GM04504 (cell line): ENCODE data around the gene DOP1B.
"Not testable (repeated sequence)": the region's sequence is repeated elsewhere in the genome, so short reads cannot be mapped to it uniquely, and the experiment has no call there.

Experiments
- DNase-seq: peaks from one replicate; pipeline ENCODE4 v3.0.0-alpha.2; 2012; ENCODE audit warnings: low read depth

The DOP1B gene

DNA sequence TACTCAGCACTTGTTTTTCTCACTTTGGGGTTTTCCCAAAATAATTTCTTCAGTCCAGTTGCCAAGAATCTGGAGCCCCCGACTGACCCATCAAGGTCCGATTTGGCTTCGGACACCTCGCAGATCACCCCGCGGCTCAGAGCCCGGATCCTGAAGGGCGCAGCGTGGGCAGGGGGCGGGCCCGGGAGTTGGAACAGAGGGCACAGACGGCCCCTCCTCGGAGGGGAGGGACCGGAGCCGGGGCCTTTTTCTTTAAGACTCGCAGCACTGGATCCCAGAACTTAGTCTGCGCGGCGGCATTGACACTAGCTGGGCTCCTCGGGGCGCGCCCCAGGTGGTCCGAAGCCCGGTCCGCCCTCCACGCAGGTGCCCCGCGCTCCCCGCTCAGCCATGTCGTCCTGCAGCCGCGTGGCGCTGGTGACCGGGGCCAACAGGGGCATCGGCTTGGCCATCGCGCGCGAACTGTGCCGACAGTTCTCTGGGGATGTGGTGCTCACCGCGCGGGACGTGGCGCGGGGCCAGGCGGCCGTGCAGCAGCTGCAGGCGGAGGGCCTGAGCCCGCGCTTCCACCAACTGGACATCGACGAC is 21.7 kb upstream of the DOP1B start, which contains the start of gene CBR3:
CBR3 (plus strand) TSS at position 277 of the 588 bp plus-strand sequence; CDS start at position 391, 114 bp downstream.
- DNase-seq: no peak

DNA sequence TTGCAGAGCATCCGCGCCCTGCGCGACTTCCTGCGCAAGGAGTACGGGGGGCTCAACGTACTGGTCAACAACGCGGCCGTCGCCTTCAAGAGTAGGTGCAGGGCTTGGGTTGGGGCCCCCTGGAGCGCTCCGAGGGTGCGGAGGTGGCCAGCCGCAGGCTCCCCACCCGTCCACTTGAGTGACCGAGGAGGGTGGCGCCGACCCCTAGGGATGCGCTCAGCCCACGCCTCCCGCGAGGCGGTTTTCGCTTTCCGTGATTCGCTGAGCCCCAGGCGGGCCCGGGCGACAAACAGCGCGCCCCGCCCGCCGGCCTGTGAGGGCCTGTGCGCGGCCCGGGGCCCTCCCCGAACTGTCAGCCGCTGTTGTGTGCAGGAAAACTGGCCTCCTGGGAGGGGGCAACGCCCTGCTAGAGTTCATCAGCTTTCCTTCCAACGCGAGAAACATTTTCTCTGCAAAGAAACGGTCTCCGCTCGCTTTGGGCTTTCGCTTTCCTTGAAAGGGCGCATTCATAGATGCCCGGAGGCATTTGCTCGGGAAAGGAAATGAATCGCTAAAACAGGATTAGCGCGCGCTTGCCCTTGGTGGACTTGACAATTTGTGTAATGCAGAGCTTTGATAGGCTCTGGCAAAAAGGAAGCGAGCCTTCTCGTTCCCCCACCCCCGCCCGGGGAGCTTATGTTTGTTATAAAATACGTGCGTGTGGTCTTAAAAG is 21.1 kb upstream of the DOP1B start:
- DNase-seq: peak; percentile 52

DNA sequence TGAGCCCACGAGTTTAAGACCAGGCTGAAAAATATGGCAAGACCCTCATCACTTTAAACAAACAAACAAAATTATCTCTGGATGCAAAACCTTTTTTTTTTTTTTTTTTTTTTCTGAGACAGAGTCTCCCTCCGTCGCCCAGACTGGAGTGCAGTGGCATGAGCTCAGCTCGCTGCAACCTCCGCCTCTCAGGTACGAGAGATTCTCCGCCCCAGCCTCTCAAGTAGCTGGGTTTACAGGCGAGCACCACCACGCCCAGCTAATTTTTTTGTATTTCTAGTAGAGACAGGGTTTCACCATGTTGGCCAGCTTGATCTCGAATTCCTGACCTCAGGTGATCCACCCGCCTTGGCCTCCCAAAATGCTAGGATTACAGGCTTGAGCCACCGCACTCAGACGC is 16.8 kb upstream of the DOP1B start:
- not testable (repeated sequence) for DNase-seq

DNA sequence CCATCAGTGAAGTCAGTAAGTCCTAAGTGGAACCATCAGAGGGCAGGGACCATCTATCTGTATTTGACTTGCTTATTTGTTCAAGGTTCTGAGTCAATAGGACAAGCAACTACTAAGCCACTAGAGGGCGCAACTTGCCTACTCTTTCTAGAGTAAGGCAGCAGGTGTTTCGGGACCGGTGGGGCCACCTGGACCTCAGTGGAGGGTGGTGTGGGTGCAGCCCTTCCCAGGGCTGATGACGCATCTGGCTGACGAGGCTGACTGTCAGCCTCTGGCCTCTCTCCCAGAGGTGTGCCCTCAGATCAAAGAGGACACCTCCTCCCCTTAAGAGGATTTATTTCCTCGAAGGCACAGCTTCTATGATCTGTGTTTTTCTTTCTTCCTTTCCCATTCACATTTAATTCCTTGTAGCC is 15.1 kb upstream of the DOP1B start:
- peak; percentile 56 for DNase-seq

DNA sequence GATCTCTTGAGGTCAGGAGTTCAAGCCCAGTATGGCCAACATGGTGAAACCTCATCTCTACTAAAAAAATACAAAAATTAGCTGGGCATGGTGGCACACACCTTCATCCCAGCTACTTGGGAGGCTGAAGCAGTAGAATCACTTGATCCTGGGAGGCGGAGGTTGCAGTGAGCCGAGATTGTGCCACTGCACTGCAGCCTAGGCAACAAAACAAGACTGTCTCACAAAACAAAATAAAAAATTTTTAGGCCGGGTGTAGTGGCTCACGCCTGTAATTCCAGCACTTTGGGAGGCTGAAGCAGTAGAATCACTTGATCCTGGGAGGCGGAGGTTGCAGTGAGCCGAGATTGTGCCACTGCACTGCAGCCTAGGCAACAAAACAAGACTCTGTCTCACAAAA is 12.4 kb upstream of the DOP1B start:
- DNase-seq: not testable (repeated sequence)

DNA sequence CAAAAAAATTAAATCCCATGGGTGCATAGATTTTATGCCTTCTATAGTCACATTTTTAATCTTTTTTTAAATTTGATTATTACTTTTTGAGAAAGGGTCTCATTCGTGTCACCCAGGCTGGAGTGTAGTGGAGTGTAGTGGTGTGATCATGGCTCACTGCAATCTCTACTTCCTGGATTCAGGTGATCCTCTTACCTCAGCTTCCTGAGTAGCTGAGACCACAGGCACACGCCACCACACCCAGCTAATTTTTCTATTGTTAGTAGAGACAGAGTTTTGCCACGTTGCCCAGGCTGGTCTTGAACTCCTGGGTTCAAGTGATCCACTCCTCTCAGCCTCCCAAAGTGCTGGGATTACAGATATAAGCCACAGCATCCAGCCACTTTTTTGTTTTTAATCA is 11.4 kb upstream of the DOP1B start:
- no peak for DNase-seq

DNA sequence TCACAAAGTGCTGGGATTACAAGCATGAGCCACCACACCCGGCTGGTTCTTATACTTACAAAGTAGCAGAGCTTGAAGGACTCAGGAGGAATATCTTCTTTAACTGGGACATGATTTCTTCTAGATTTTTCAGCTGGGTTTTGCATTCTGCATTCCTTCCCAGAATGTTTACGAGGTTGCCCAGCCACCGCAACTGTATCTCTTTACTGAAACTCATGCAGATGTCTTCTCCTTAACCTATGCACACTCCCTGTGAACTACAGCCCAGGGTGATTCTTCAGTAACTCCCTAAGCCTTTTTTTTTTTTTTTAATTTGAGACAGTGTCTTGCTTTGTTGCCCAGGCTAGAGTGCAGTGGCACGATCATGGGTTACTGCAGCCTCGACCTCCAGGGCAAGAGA is 8.7 kb upstream of the DOP1B start:
- no peak for DNase-seq

DNA sequence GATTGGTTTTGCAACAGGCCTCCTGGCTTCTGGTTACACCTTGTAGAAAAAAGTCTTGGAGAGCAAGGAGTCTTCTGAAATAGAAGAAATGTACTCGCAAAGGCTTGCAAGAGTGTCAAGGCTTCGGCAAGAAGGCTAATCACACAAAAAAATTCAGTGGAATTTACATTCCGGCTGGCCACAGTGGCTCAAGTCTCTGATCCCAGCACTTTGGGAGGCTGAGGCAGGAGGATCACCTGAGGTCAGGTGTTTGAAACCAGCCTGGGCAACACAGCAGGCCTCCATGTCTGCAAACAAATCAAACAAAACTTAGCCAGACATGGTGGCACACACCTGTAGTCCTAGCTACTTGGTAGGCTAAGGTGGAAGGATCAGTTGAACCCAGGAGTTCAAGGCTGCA is 7.7 kb upstream of the DOP1B start:
- no peak for DNase-seq

DNA sequence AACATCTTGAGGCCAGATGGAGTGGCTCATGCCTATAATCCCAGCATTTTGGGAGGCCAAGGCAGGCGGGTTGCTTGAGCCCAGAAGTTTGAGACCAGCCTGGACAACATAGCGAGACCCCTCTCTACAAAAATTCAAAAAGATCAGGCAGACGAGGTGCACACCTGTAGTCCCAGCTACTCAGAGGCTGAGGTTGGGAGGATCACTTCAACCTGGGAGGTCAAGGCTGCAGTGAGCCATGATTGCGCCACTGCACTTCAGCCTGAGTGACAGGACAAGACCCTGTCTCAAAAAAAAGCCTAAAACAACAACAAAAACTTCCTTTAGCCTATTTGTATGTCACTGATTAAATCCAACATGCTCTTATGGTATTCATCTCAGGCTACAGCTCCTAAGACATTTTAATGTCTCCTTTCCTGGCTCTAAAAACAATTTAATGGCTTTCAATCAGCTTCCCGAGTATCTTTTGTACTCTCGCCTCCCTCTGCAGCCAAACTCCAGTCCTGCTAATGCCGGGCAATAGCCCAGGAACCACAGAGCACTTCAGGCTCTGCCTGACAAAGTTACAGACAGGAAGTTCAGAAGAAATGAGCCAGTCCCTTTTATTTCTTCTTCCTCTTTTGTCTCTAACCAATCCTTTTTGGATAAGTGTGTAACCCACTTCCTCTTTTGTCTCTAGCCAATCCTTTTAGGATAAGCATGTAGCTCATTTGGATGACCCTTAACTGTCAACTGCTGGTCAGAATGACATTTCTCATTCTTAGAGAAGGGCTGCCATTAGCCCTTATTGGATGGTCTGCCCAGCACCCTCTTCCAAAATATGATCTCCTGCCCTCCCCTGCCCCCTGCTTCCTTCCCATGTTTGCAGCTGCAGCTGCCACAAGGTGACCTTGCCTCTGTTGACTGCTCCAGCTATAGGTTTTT is 6.6 kb upstream of the DOP1B start:
- peak; percentile 44 for DNase-seq

DNA sequence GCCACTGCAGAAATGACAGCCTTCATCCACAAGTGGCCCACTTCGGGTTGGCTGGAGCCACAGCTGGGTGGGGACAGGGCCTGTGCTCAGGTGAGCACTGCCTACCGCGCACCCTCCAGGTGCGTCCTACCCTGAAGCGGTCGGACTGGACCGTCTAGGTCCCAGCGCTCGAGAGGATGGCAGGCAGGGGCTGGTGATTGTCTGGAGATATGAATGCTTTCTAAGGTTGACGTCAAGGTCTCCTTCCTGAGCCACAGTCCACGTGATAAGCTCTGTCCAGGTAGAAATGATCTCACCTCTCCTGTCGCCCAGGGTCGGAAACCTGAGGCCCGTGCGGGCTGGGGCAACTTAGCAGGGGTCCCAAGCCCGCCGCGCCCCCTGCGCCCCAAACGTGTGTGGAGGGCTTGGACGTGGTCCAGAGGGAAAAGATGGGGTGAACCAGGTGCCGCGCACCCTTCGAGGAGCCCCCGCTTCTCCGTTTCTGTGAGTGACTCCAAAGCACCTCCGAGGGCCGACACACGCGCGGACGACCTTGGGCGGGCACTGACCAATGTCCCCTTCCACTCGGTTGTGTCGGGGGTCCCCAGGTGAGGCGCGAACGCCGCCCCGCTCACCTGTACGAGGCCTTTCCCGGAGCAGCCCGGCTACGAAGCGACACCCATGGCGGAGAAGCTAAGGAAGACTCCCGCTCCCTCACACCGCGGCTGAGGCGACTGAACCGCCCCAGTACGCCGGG is 853 bp upstream of the DOP1B start:
- DNase-seq: no peak

DNA sequence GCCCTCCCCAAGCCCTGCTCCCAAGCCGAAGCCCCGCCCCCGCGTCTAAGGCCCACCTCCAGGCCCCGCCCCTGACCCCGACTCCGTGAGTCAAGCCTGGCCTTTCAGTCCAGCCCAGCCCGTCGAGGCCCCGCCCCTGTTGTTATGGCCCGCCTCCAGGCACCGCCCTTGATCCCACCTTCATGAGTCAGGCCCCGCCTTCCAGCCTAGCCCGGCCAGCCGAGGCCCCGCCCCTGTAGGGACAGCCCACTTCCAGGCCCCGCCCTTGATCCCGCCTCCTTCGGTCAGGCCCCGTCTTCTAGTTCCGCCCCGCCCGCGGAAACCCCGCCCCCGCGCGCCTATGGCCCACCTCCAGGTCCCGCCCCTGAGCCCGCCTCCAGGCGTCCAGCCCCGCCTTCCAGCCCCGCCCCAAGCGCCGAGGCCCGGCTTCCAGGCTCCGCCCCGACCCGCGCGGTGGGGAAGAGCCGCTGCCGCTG is 247 bp upstream of the DOP1B start:
- DNase-seq: peak; percentile 97

DNA sequence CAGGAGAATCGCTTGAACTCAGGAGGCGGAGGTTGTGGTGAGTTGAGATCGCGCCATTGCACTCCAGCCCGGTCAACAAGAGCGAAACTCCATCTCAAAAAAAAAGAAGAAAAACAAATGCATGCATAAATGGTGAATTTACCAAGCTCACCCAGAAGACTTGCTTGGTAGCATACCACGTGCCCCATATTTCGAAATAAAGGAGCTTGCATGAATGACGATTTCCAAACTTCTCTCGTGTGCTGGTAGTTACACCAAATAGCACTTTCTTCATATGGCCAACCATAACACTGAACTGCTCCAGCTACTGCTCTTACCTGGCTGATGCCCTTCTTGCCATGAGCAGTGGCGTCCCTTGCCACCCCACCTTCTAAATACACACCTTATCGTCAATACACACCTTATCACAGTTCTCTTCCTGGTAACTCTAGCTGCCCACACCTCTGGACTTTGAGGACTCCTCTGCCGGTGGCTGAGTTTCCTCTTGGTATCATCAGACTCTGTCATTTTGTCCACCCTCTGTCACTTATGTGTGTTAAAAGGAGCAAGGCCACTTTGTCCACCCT is 2.8 kb downstream of the DOP1B start:
- DNase-seq: no peak

DNA sequence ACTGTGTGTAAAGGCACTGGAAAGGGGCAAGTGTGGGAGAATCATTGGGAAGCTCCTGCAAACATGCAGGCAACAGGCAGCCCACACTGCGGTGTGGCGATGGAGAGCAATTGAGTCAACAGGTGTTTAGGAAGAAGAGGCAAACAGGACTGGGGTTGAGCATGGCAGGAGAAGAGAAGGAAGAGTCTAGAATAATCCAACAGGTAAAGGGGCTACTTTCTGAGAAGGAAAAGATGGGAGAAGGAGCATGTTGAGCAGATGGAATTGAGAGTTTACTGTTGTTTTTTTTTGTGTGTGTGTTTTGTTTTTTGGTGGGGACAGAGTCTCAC is 4.2 kb downstream of the DOP1B start:
- DNase-seq: no peak

DNA sequence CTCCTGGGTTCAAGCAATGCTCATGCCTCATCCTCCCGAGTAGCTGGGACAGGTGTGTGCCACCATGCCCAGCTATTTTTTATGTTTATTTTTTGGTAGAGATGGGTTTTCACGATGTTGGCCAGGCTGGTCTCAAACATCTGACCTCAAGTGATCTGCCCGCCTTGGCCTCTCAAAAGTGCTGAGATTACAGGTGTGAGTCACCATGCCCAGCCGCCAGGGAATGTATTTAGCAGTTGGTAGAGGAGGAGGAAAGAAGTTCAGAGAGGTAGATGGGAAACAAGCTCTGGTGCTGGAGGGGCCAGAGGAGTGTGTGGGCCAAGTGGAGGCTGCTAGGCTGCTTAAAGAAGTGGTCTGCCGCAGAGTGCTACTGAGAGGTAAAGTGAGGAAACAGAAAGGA is 6.0 kb downstream of the DOP1B start:
- DNase-seq: no peak

DNA sequence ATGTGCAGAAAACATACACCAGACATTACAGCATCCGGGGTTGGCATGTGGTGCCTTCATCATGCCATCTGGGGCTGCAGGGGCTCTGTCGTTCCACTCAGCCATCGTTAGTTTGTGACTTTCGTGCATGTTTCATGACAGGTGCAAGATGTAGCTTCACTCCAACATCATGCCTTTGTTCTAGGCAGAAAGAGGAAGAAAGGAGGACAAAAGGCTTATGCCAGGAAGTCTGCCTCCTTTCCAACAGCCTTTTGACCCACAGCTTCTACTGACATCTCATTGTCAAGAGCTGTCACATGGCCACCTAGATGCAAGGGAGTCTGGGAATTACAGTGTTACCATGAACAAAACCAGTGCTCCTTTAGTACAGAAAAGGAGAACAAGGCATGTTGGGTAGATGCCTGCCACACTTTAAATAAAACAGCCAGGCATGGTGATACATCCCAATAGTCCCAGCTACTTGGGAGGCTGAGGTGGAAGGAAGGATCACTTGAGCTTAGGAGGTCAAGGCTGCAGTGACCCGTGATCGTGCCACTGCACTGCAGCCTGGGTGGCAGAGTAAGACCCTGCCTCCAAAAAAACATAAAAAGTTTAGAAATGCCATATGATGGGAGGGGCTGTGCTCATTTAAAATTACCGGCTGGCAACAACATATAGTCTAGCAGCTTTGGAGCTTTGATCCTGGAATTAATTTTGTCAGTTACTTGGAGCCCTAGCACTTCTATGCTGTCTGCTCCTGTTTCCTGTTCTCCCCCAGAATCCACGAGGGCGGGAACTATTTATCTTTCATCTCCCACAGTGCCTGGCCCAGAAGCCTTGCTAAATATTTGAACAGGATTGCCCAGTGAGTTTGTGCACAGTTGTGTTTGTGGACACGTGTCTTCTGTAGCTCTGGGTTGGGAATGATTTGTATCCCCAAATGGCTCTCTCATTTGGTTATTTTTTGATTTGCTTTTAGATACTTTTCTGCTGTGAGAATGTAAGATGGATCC is 7.4 kb downstream of the DOP1B start:
- DNase-seq: no peak

DNA sequence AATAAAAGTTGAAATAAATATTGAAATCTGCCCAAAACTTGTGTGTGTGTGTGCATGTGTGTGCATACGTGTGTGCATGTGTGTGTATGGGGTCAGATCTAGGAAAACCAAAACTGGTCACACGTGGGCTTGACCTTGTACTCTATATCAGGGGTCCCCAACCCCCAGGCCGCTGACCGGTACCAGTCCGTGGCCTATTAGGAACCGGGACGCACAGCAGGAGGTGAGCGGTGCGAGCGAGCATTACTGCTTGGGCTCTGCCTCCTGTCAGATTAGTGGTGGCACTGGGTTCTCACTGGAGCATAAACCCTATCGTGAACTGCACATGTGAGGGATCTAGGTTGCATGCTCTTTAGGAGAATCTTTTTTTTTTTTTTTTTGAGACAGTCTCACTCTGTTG is 8.7 kb downstream of the DOP1B start:
- no peak for DNase-seq

DNA sequence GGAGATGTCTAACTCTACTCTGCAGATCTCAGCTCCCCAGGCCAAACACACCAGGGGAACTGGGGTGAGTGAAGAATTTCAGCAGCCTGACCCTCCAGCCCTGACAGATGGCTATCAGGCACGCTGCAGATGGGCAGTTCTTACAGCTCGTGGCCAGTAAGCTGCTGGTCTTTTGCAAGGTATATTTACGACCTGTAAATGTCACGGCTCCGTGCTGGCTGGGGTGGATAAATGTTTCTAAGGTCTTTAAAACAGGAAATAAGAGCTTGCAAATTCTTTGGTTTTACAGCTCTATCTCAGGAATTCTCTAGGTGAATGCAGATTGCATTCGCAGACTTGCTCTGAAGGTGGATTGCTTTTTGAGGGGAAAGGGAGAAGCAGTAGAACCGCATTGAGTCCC is 10.1 kb downstream of the DOP1B start:
- DNase-seq: no peak

DNA sequence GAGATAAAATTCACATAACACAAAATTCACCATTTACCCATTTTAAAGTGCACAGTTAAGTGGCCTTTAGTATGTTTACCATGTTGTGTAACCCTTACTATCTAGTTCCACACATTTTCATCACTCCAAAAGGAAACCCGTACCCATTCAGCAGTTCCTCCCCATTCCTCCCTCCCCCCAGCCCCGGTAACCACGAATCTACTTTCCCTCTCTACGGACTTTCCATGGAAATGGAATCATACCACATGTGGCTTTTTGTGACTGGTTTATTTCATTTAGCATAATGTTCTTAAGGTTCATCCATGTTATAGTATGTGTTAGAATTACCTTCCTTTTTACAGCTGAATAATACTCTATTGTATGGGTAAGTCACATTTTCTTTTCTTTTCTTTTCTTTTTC is 10.9 kb downstream of the DOP1B start:
- DNase-seq: no peak

DNA sequence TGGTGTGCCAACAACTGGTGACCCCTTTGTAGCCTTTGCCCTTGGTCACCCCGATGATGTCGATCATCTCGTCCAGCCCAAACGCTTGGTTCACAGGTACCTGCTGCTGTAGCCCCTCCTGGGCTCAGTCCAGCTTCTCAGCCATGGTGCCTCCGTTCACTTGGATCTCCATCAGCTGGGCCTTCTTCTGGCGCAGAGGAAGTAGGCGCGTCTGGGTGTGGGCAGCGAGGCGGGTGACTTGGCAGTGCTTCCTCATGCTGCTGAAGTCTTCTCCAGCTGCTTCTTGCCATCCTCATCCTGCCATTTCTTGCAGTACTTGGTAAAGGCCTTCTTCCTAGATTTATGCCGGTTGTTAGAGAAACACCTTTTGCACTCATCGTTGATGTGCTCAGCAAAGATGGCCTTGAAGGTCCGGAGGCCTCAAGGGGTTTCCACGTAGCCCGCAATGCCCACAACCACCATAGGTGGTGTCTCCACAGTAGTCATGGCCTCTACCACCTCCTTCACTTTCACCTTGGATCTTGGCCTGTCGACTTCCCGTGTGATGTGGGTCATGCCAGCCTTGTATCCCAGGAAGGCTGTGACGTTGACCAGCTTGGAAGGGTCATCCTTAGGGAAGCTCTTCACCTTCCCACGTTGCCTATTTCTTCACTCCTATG is 13.0 kb downstream of the DOP1B start:
- no peak for DNase-seq

DNA sequence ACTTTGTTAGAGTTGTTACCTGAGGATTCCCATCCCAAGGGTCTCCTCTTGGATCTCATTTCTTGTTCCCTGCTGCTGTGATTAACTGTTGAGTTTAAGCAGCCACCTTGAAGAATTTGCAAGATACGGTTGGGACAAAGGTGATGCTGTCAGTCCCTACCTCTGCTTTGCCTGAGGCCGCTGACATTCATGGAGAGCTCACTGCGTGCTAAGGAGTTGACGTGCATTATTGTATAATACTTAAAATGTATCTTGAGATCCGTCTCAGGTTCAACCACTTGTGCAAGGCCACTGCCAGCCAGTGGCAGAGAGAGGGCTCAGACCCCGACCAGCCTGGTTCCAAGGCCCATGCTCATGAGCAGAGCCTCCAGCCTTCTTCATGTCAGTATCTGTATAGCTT is 14.2 kb downstream of the DOP1B start:
- no peak for DNase-seq
